Measurements from ENCODE around the gene BEX2.

- TF ChIP-seq CTCF (IDR thresholded peaks at IDR 0.05 in 2 of 3, conservative IDR thresholded peaks at IDR 0.05 in 1 of 3; ENCODE audit: control insufficient read depth in 2 of 3, extremely low read depth in 1 of 3, insufficient read depth in 1 of 3, low read depth in 3 of 3, low read length in 3 of 3) (no peak), MXI1 (IDR thresholded peaks at IDR 0.05; ENCODE audit: low read depth, low read length) (no peak), EP300 (IDR thresholded peaks at IDR 0.05; ENCODE audit: borderline replicate concordance in 1 of 2, control insufficient read depth in 1 of 2, low read depth in 2 of 2, low read length in 2 of 2) (no peak), CEBPB (IDR thresholded peaks at IDR 0.05; ENCODE audit: borderline replicate concordance in 1 of 2, low read depth in 2 of 2, low read length in 2 of 2) (no peak), NBN (IDR thresholded peaks at IDR 0.05) (no peak), POLR2A (IDR thresholded peaks at IDR 0.05; ENCODE audit: low read depth, low read length) (no peak), RBBP5 (conservative IDR thresholded peaks at IDR 0.05) (no peak), SKIL (IDR thresholded peaks at IDR 0.05; ENCODE audit: low read depth, poor library complexity, severe bottlenecking) (no peak), JUND (IDR thresholded peaks at IDR 0.05; ENCODE audit: low read depth, low read length) (no peak), KDM1A (IDR thresholded peaks at IDR 0.05; ENCODE audit: borderline replicate concordance) (no peak), HCFC1 (IDR thresholded peaks at IDR 0.05; ENCODE audit: low read length) (no peak), SMC3 (IDR thresholded peaks at IDR 0.05; ENCODE audit: borderline replicate concordance, low read length) (no peak), EZH2 (IDR thresholded peaks at IDR 0.05; ENCODE audit: borderline replicate concordance, control insufficient read depth, low read depth, low read length) (no peak)
- TF ChIP-seq, protein P1, sequence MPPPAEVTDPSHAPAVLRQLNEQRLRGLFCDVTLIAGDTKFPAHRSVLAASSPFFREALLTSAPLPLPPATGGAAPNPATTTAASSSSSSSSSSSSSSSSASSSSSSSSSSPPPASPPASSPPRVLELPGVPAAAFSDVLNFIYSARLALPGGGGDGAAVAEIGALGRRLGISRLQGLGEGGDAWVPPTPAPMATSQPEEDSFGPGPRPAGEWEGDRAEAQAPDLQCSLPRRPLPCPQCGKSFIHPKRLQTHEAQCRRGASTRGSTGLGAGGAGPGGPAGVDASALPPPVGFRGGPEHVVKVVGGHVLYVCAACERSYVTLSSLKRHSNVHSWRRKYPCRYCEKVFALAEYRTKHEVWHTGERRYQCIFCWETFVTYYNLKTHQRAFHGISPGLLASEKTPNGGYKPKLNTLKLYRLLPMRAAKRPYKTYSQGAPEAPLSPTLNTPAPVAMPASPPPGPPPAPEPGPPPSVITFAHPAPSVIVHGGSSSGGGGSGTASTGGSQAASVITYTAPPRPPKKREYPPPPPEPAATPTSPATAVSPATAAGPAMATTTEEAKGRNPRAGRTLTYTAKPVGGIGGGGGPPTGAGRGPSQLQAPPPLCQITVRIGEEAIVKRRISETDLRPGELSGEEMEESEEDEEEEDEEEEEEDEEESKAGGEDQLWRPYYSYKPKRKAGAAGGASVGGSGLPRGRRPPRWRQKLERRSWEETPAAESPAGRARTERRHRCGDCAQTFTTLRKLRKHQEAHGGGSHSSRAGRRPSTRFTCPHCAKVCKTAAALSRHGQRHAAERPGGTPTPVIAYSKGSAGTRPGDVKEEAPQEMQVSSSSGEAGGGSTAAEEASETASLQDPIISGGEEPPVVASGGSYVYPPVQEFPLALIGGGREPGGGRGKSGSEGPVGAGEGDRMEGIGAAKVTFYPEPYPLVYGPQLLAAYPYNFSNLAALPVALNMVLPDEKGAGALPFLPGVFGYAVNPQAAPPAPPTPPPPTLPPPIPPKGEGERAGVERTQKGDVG (CRISPR knock-in tag; IDR thresholded peaks at IDR 0.05), result no peak
Measured at GRCh38 chrX:103356858-103357257, 46.1 kb upstream of the BEX2 start.
